LNCAP (cell line): ENCODE data around the gene IL10.

Experiments used
- CTCF ChIP-seq: fragments of 450-650 bp; IDR thresholded peaks from 2 replicates; pipeline ENCODE4 v1.5.1; 2017; ENCODE audit warnings: mild to moderate bottlenecking

Gene IL10

DNA sequence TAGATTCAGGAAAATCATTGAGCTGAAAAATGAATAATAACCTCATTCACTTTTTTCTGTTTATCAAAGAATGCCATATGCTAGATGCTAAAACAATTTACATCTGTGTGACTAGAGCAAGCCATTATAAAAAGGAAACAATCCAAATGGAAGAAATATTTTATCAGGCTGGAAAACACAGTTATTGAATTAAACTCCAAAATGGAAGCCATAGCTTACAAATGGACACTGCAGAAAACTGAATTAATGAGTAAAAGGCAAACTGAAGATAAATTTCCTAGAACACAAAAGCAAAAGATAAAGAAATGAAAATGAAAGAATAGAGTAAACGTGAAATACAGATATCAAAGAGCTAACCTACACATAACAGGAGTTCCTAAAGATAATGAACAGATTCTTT is 33.1 kb upstream of the IL10 start:
- no peak for TF ChIP-seq CTCF

DNA sequence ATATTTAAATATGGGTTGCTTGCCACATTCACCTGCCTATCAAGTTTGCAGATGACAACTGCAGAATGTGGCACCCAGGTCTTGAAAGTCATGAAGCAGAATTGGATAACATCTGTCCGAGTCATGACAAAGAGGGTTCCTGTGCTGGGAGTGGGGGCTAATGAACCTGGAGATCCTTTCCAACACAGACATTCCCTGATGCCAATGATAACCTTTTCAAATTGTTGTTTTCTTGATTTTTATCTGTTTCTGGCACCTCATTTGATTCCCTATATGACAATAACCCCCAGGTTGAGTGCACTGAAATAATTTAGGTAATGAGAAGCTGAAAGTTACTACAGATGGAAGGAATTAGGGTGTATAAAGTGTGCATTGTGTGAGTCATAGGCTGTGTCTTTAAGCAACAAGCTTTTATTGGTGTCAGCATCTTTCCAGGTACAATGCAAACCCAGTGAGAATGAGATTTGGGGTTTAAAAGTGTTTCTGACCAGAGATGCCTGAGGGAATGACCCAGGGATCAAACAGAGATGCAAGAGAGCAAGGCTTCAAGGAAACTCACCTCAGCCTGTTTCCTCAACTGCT is 32.0 kb upstream of the IL10 start:
- TF ChIP-seq CTCF = no peak

DNA sequence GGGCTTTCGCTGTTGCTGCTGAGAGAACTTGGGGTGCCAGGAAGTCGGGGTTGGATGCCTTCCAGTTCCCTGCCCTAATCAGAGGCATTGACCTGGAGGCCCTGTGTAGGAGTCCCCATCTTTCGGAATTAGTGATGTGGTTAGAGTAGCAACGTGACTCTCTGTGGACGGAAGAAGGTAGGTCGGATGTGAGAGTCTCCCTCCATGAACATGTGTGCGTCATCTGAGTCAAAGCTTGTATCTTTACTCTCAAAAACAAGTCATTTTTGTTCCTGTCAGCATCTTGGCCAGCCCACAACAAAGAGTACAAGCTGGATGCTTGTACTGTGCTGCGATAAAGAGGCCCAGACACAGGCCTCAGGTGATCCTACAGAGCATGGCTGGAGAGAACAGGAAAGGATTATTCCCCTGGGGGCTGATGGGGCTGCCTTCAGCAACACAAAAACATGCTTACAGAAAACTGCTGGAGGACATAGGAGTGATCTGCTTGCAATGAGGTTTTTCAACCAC is 31.0 kb upstream of the IL10 start:
- TF ChIP-seq CTCF = no peak

GRCh38 chr1:206802401-206802800 is 30.1 kb upstream of the IL10 start:
- TF ChIP-seq CTCF = no peak

- no peak for TF ChIP-seq CTCF
These were observed 29.2 kb upstream of the IL10 start for GRCh38 chr1:206801467-206801866.

GRCh38 chr1:206800891-206801290 is 28.6 kb upstream of the IL10 start:
- no peak for TF ChIP-seq CTCF

DNA sequence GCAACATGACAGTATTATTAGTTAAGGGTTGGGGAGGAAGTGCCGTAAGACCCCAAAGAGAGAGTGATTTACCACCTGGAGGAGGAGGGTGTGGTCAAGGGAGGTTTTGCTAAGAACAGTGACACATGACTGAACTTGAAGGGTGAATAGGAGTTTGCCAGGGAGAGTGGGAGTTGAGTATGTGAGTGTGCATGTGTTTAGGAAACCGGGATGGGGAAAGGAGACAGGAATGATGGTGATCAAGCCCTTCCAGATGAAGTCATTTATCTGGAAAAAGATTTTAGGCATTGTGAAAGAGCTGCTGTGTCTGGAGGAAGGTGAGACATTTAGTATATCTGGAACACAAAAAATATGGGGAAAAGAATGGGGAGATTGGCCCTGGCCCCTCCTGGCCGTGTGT is 28.1 kb upstream of the IL10 start:
- no peak for TF ChIP-seq CTCF

GRCh38 chr1:206799311-206799710 is 27.0 kb upstream of the IL10 start:
- no peak for TF ChIP-seq CTCF
